Measurements from ENCODE around the gene GCNT4.
A peak's percentile ranks its signal among the peaks of the same experiment; 100 is the strongest.
"Not testable (repeated sequence)": the region's sequence is repeated elsewhere in the genome, so short reads cannot be mapped to it uniquely, and the experiment has no call there.

Gene GCNT4

GRCh38 chr5:75052192-75053053, at the start of gene GCNT4:
Gene GCNT4 (minus strand): TSS chr5:75052558. CDS start chr5:75030037, 22,521 bp downstream.
- no peak for DNase-seq

- not testable (repeated sequence) for DNase-seq
These were observed 43.6 kb upstream of the GCNT4 start for GRCh38 chr5:75095956-75096355.

- no peak for DNase-seq
These were observed 39.2 kb upstream of the GCNT4 start for GRCh38 chr5:75091597-75091996.

GRCh38 chr5:75089662-75090061, 37.3 kb upstream of the GCNT4 start:
- no peak for DNase-seq

- DNase-seq, result no peak
These were observed 36.8 kb upstream of the GCNT4 start for GRCh38 chr5:75089137-75089536.

- no peak for DNase-seq
These were observed 36.3 kb upstream of the GCNT4 start for GRCh38 chr5:75088648-75089047.

GRCh38 chr5:75081510-75081909, 29.2 kb upstream of the GCNT4 start:
- no peak for DNase-seq

GRCh38 chr5:75079346-75079745, 27.0 kb upstream of the GCNT4 start:
- not testable (repeated sequence) for DNase-seq

- DNase-seq, result no peak
These were observed 25.7 kb upstream of the GCNT4 start for GRCh38 chr5:75078027-75078426.

- no peak for DNase-seq
These were observed 19.7 kb upstream of the GCNT4 start for GRCh38 chr5:75072061-75072460.

GRCh38 chr5:75071100-75071499, 18.7 kb upstream of the GCNT4 start:
- no peak for DNase-seq

GRCh38 chr5:75067434-75067833, 15.1 kb upstream of the GCNT4 start:
- DNase-seq, result no peak

GRCh38 chr5:75062925-75063531, 10.7 kb upstream of the GCNT4 start:
- no peak for DNase-seq

GRCh38 chr5:75059912-75060545, 7.7 kb upstream of the GCNT4 start:
- DNase-seq, result no peak

GRCh38 chr5:75058986-75059535, 6.7 kb upstream of the GCNT4 start:
- no peak for DNase-seq

- DNase-seq, result no peak
These were observed 5.2 kb upstream of the GCNT4 start for GRCh38 chr5:75057561-75057960.

GRCh38 chr5:75055727-75056144, 3.4 kb upstream of the GCNT4 start:
- no peak for DNase-seq

GRCh38 chr5:75054134-75054930, 2.0 kb upstream of the GCNT4 start:
- DNase-seq, result no peak

- DNase-seq, result peak; percentile 56
These were observed 1.2 kb upstream of the GCNT4 start for GRCh38 chr5:75053304-75054133.

- no peak for DNase-seq
These were observed 621 bp upstream of the GCNT4 start for GRCh38 chr5:75053054-75053303.

- DNase-seq, result no peak
These were observed 1.1 kb downstream of the GCNT4 start for GRCh38 chr5:75051217-75051751.

GRCh38 chr5:75050415-75050814, 1.9 kb downstream of the GCNT4 start:
- no peak for DNase-seq

Data from amniotic stem cell (primary cell).